Stimulated activated effector memory CD8-positive, alpha-beta T cell treated with anti-CD3 and anti-CD28 coated beads, Interleukin-12 subunit alpha, Interleukin-12 subunit beta, amount 100 ng/mL, for 72 hours (primary cell): Measurements from ENCODE around the gene ISYNA1.

Experiments
- ATAC-seq: fragments of 150-1000 bp; cut with Tn5 transposase; 2 replicates; pipeline ENCODE4 v1.10.0; 2021
- DNase-seq, 2 donors: peaks; one replicate each; pipeline ENCODE4 v3.0.0; 2021 to 2022; ENCODE audit warnings: low spot score in 2 of 2
- H3K27ac Mint-ChIP-seq: one replicate; pipeline ENCODE4 v1.8.0; 2022; ENCODE audit warnings: mild to moderate bottlenecking, mixed read lengths
- H3K36me3 Mint-ChIP-seq: one replicate; pipeline ENCODE4 v1.8.0; 2022; ENCODE audit warnings: mild to moderate bottlenecking, mixed read lengths
- H3K4me1 Mint-ChIP-seq: one replicate; pipeline ENCODE4 v1.8.0; 2022; ENCODE audit warnings: mixed read lengths
- H3K4me3 Mint-ChIP-seq: one replicate; pipeline ENCODE4 v1.8.0; 2022; ENCODE audit warnings: mild to moderate bottlenecking, mixed read lengths
- H3K9me3 Mint-ChIP-seq: one replicate; pipeline ENCODE4 v1.8.0; 2022; ENCODE audit warnings: mixed read lengths

The ISYNA1 gene

DNA sequence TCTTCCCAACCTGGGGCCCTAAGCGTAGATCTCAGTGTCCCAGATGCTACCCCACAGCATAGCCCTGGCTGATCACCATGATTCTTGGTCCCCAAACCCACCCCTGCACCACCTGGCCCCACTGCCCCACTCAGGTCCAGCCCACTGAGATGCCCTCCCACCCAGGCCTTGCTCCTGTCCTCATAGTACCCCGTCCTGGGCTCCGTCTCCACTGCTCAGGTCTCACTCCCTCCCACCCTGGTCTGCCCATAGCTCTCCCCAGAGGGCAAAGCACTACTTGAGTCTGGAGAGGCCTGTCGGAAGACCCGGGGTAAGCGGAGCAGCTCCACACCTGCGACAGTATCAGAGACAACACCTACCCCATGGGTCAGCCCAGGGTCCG is 35.8 kb upstream of the ISYNA1 start:
- no peaks in the 10 kb centered on the region for H3K9me3 Mint-ChIP-seq
- DNase-seq (no peak), ATAC-seq (no peak)
- H3K4me1 Mint-ChIP-seq = peaks cover 77% of the 10 kb centered on the region
- H3K36me3 Mint-ChIP-seq = peaks cover 56% of the 10 kb centered on the region
- no peak overlapping the region for H3K4me3 Mint-ChIP-seq
- H3K27ac Mint-ChIP-seq = peak overlapping the region; percentile 93

GRCh38 chr19:18473003-18473705 is 35.2 kb upstream of the ISYNA1 start:
- no peak for DNase-seq

DNA sequence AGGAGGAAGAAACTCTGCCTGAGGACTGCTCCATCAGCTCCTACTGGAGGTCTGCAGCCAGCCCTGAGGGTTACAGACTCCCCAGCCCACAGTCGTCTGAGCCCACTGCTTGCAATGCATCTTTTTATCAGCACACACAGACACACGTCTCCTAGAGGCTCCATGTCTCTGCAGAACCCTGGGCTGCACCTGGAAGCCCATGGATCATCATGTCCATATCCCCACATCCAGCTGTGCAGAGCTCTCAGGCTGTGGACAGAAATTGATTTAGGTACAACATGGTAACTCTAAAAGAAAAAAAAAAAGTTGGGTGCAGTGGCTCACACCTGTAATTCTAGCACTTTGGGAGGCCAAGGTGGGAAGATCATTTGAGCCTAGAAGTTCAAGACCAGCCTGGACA is 32.9 kb upstream of the ISYNA1 start:
- H3K4me3 Mint-ChIP-seq = no peak overlapping the region
- H3K27ac Mint-ChIP-seq = peak overlapping the region; percentile 93
- peaks cover 69% of the 10 kb centered on the region for H3K4me1 Mint-ChIP-seq
- ATAC-seq (no peak), DNase-seq (no peak)
- H3K36me3 Mint-ChIP-seq = peaks cover 62% of the 10 kb centered on the region
- H3K9me3 Mint-ChIP-seq = no peaks in the 10 kb centered on the region

More at GRCh38 chr19:18473003-18473705, 35.2 kb upstream of the ISYNA1 start:
- H3K36me3 Mint-ChIP-seq = peaks cover 60% of the 10 kb centered on the region
- no peak for ATAC-seq
- H3K27ac Mint-ChIP-seq = peak overlapping the region; percentile 93
- no peak overlapping the region for H3K4me3 Mint-ChIP-seq
- no peaks in the 10 kb centered on the region for H3K9me3 Mint-ChIP-seq
- peaks cover 77% of the 10 kb centered on the region for H3K4me1 Mint-ChIP-seq

GRCh38 chr19:18469069-18469846 is 31.3 kb upstream of the ISYNA1 start:
- Mint-ChIP-seq H3K4me1 (peaks cover 61% of the 10 kb centered on the region), H3K27ac (peak overlapping the region; percentile 62), H3K4me3 (no peak overlapping the region), H3K9me3 (no peaks in the 10 kb centered on the region), H3K36me3 (peaks cover 64% of the 10 kb centered on the region)
- ATAC-seq = peak; percentile 52
- DNase-seq = peak; percentile 56 to 83

- Mint-ChIP-seq H3K4me3 (no peak overlapping the region), H3K4me1 (peaks cover 54% of the 10 kb centered on the region), H3K36me3 (peaks cover 72% of the 10 kb centered on the region), H3K9me3 (no peaks in the 10 kb centered on the region), H3K27ac (peak overlapping the region; percentile 62)
- DNase-seq (no peak), ATAC-seq (peak; percentile 6)
These were observed 30.6 kb upstream of the ISYNA1 start for GRCh38 chr19:18468517-18468916.

DNA sequence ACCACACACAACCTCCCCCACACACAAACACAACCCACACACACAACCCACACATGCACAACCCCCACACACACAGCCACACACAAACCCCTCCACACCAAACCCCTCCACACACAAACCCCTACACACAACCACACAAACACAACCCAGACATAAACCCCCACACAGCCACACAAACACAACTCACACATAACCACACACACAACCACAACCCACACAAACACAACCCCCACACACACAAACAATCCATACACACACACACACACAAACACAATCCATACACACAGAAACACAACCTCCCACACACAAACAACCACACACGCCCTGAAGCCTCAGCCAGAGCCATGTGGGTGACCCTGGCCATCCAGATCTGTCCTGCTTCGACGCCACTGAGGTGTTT is 30.0 kb upstream of the ISYNA1 start:
- Mint-ChIP-seq H3K9me3 (no peaks in the 10 kb centered on the region), H3K27ac (peak overlapping the region; percentile 62), H3K4me1 (peaks cover 51% of the 10 kb centered on the region), H3K36me3 (peaks cover 77% of the 10 kb centered on the region), H3K4me3 (no peak overlapping the region)
- ATAC-seq (no peak), DNase-seq (no peak)

DNA sequence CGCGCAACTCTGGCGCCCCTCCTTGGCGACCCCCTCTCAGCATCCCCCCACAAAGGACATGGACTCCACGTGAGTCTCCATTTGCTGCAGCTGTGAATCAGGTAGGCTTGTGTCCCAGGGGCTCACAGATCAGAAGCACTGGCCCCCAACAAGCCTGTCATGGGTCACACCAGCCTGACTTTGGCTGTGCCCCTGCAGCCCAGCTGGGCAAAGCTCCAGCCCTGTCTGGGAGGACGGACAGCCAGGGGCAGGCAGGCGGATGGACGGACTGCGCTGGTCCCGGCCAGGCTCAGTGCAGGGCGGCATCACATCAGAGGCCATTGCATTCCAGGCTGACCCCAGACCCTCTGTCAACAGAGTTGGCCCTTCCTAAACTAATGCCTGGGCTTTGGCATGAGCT is 28.4 kb upstream of the ISYNA1 start:
- DNase-seq (no peak), ATAC-seq (no peak)
- Mint-ChIP-seq H3K9me3 (no peaks in the 10 kb centered on the region), H3K27ac (no peak overlapping the region), H3K36me3 (peaks cover 77% of the 10 kb centered on the region), H3K4me1 (peaks cover 56% of the 10 kb centered on the region), H3K4me3 (no peak overlapping the region)

GRCh38 chr19:18465964-18466339 is 28.0 kb upstream of the ISYNA1 start:
- peaks cover 57% of the 10 kb centered on the region for H3K4me1 Mint-ChIP-seq
- H3K9me3 Mint-ChIP-seq = no peaks in the 10 kb centered on the region
- peaks cover 77% of the 10 kb centered on the region for H3K36me3 Mint-ChIP-seq
- DNase-seq = no peak
- no peak for ATAC-seq
- no peak overlapping the region for H3K27ac Mint-ChIP-seq
- no peak overlapping the region for H3K4me3 Mint-ChIP-seq

DNA sequence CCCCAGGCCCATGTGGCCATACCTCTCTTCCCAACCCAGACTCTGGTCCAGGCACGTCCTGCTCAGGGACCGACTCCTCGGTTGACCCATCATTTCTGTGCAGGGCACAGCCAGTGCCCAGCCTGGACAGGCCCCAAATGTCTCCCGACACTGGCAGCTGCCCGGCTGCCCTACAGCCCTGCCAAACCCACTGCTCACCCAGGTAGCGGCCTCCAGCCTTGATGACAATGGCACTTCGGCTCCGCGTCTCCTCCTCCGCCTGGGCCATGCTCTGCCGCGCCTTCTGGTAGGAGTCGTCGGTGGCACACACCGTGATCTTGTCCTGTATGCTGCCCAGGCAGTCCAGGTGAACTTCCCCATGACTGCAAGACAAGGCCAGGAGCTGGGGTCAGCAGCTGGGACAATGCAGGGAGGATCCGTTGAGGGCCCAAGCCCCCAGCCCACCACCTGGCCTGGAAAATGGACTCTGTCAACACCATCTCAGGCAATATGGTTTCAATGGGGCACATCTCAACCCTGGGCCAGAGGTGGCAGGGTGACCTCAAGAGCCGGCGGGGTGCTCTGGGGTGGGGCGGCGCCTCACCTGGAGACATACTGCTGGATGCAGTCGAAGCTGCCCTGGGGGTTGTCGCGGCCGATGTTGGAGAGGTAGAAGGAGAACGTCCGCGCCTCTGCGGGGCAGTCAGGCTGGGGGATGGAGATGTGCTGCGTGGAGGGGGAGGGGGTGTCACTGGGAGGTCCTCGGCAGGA is 27.5 kb upstream of the ISYNA1 start:
- Mint-ChIP-seq H3K27ac (peak overlapping the region; percentile 24), H3K9me3 (no peaks in the 10 kb centered on the region), H3K4me1 (peaks cover 55% of the 10 kb centered on the region), H3K36me3 (peaks cover 77% of the 10 kb centered on the region), H3K4me3 (no peak overlapping the region)
- no peak for DNase-seq
- ATAC-seq = no peak

- DNase-seq (no peak), ATAC-seq (no peak)
- peaks cover 47% of the 10 kb centered on the region for H3K4me1 Mint-ChIP-seq
- no peaks in the 10 kb centered on the region for H3K9me3 Mint-ChIP-seq
- peaks cover 82% of the 10 kb centered on the region for H3K36me3 Mint-ChIP-seq
- H3K27ac Mint-ChIP-seq = peak overlapping the region; percentile 24
- H3K4me3 Mint-ChIP-seq = no peak overlapping the region
These were observed 26.7 kb upstream of the ISYNA1 start for GRCh38 chr19:18464646-18465045.

DNA sequence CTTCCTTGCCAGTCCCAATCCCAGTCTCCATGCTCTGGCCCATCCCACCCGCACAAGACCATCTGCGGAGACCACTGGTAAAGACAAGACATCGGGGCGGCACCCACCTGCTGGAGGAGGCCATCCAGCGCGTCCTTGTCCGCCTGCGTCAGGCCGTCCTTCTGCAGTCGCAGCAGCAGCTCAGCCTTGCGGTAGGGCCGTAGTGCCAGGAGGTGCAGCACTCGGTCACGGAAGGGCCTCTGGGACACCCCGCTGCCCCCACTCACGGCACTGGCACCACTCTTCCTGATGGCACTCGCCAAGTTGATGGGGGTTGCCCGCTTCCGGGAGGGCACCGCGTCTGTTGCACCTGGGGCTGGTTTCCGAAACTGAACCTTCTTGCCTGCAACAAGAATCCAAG is 23.5 kb upstream of the ISYNA1 start:
- ATAC-seq = no peak
- no peak overlapping the region for H3K27ac Mint-ChIP-seq
- no peak overlapping the region for H3K4me3 Mint-ChIP-seq
- no peaks in the 10 kb centered on the region for H3K9me3 Mint-ChIP-seq
- H3K4me1 Mint-ChIP-seq = peaks cover 23% of the 10 kb centered on the region
- H3K36me3 Mint-ChIP-seq = peaks cover 91% of the 10 kb centered on the region
- DNase-seq = no peak

GRCh38 chr19:18460900-18461299 is 23.0 kb upstream of the ISYNA1 start:
- Mint-ChIP-seq H3K4me1 (peaks cover 29% of the 10 kb centered on the region), H3K9me3 (no peaks in the 10 kb centered on the region), H3K27ac (no peak overlapping the region), H3K4me3 (no peak overlapping the region), H3K36me3 (peaks cover 96% of the 10 kb centered on the region)
- no peak for ATAC-seq
- no peak for DNase-seq

DNA sequence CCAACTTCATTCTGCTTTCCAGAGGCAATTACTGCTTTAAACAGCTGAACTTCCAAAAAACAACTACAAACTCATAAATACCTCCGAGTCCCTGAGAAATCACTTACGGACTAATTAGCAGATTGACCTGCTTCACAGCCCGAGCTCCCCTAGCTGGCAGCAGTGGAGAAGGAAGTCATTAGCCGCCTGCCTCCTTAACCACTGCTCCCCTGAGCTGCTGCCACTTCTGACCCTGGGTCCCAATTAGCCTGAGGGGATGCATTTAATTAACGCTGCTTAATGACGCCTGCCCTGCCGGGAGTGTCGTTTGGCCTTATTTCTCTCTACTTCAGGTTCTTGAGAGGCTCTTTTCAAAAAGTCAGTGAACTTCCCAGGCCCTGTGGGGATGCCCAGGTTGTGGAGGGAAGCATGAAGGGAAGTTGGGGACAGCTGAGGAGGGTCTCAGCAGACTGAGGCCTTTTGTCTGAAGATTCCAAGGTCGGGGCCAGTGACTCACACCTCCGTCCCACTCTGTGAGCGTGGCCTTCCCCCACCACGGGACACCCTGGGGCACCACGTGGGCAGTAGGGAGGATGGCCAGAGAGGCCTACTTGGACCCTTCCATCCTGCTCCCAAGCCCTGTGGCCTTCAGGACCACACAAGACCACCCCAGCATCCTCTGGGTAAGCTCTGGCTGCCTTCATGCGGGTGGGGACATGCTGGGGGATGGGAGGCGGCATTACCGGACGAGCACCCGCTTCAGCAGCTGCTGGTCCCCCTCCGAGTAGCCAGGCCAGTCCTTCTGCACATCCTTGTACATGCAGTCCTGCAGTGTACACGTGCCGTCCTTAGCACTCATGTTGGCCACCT is 19.8 kb upstream of the ISYNA1 start:
- H3K9me3 Mint-ChIP-seq = no peaks in the 10 kb centered on the region
- peaks cover 99% of the 10 kb centered on the region for H3K36me3 Mint-ChIP-seq
- peak overlapping the region; percentile 89 for H3K27ac Mint-ChIP-seq
- ATAC-seq = no peak
- no peak overlapping the region for H3K4me3 Mint-ChIP-seq
- peaks cover 17% of the 10 kb centered on the region for H3K4me1 Mint-ChIP-seq
- no peak for DNase-seq

DNA sequence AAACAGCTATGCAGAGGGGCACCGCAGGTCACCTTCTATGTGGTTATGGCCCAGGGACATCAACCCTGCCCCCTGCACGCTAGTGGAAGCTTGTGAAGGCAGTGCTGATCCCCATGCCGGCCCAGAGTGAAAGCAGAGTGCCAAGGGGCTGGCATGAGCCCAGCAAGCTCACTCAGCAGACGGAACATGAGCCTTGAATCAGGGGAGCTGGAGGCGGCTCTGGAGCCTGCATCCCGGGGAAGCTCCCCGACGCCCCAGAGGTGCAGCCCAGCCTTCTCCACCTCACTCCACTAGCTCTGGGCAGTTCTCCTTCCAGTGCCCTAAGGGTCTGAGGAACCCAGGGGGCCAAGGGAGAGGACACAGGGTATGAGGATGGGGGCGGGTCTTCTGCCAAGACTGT is 19.0 kb upstream of the ISYNA1 start:
- ATAC-seq = no peak
- peaks cover 23% of the 10 kb centered on the region for H3K4me1 Mint-ChIP-seq
- H3K9me3 Mint-ChIP-seq = no peaks in the 10 kb centered on the region
- peak overlapping the region; percentile 89 for H3K27ac Mint-ChIP-seq
- H3K36me3 Mint-ChIP-seq = peaks cover 99% of the 10 kb centered on the region
- no peak overlapping the region for H3K4me3 Mint-ChIP-seq
- DNase-seq = no peak

DNA sequence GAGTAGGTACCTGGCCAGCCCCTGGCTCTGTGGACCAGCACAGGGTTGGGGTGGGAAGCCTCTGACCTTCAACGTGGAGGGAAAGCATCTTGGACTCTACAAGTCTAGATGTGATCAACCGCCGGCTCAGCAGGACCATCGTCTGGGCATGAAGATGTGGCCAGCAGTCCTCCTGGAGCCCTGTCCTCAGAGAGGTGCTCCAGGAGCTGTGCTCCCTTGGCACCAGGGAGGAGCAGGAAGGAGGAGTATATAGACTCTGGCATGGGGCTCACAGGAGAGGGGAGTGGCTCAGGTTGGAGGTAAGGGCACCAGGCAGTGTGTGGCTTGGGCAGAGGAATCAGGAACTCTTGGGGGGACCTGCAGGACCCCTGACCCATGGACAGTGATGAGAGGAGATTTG is 18.3 kb upstream of the ISYNA1 start:
- no peak overlapping the region for H3K4me3 Mint-ChIP-seq
- H3K36me3 Mint-ChIP-seq = peaks cover 99% of the 10 kb centered on the region
- ATAC-seq = no peak

More for the DNA sequence above, 18.3 kb upstream of the ISYNA1 start:
- Mint-ChIP-seq H3K9me3 (no peaks in the 10 kb centered on the region), H3K27ac (peak overlapping the region; percentile 89), H3K4me1 (peaks cover 16% of the 10 kb centered on the region)
- DNase-seq = no peak
